GM12892 (cell line): Measurements from ENCODE around the gene DNAH12.
"Not testable (repeated sequence)": the region's sequence is repeated elsewhere in the genome, so short reads cannot be mapped to it uniquely, and the experiment has no call there.

ENCODE experiments used
- POLR2A ChIP-seq: IDR thresholded peaks from 2 replicates; pipeline ENCODE4 v1.6.1; 2011; ENCODE audit warnings: low read depth, low read length, control low read depth
- POLR2AphosphoS5 ChIP-seq: IDR thresholded peaks from 2 replicates; pipeline ENCODE4 v1.6.1; 2011; ENCODE audit warnings: low read depth, low read length, control low read depth
- TAF1 ChIP-seq: IDR thresholded peaks from 2 replicates; pipeline ENCODE4 v1.6.1; 2011; ENCODE audit warnings: low read depth, mild to moderate bottlenecking, control low read depth, low read length, borderline replicate concordance

DNA sequence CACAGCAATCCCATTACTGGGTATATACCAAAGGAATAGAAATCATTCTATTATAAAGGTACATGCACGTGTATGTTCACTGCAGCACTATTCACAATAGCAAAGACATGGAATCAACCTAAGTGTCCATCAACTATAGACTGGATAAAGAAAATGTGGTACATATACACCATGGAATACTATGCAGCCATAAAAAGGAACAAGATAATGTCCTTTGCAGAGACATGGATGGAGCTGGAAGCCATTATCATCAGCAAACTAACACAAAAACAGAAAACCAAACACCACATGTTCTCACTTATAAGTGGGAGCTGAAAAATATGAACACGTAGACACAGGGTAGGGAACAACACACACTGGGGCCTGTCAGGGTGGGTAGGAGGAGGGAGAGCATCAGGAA lies 179.1 kb downstream of the DNAH12 start:
- TF ChIP-seq TAF1, POLR2A, POLR2AphosphoS5: not testable (repeated sequence)
